GM21423 (cell line): ENCODE data around the gene MADD.
"Not testable (repeated sequence)": the region's sequence is repeated elsewhere in the genome, so short reads cannot be mapped to it uniquely, and the experiment has no call there.

Experiments used
- ATAC-seq: cut with Tn5 transposase; IDR thresholded peaks from one replicate; pipeline ENCODE4 v1.9.1; 2021; ENCODE audit warnings: mild to moderate bottlenecking, moderate library complexity; ENCODE audit not compliant: unreplicated experiment

The MADD gene

DNA sequence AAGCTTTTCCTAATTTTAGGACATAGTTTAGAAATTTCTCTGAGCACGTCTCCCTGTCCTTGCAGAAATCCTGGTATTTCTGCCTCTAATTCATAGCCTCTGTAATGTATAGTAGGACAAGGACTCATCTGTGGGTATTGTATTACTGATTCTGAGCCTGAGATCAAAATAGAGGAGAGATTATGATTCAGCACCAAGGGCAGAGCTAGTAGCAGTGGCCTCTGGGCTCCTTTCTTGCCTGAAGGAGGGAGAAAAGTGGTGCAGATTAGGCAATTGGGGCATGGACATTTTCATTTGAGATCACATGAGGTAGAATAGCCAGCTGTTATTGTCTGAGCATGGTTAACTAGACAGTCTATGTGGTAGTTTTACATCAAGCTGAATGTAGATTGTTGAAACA lies 2.8 kb downstream of the MADD start:
- ATAC-seq, result no peak

DNA sequence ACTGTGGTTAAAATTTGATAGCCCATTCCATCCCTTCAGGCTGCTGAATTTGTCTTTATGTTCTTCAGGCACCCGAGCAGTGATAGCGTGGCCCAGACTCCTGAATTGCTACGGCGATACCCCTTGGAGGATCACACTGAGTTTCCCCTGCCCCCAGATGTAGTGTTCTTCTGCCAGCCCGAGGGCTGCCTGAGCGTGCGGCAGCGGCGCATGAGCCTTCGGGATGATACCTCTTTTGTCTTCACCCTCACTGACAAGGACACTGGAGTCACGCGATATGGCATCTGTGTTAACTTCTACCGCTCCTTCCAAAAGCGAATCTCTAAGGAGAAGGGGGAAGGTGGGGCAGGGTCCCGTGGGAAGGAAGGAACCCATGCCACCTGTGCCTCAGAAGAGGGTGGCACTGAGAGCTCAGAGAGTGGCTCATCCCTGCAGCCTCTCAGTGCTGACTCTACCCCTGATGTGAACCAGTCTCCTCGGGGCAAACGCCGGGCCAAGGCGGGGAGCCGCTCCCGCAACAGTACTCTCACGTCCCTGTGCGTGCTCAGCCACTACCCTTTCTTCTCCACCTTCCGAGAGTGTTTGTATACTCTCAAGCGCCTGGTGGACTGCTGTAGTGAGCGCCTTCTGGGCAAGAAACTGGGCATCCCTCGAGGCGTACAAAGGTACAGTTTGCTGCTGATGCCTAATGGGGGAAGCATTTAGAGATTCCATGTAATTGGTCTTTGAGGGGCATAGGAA lies 4.7 kb downstream of the MADD start:
- ATAC-seq, result no peak

DNA sequence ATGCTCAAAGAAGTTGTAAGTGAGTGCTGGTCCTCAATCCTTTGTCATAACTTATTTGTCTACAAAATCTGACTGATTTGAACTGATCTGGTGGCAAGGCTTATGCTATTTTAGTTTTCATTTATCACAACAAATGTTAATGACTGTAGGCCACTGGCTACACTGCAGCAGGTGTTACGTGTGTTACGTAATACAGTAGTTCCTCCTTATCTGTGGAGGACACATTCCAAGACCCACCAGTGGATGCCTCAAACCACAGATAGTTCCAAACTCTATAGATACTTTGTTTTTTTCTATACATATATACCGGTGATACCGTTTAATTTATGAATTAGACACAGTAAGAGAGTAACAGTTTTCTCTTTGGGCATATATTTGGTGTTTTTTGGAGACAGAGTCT lies 7.0 kb downstream of the MADD start:
- ATAC-seq, result no peak

DNA sequence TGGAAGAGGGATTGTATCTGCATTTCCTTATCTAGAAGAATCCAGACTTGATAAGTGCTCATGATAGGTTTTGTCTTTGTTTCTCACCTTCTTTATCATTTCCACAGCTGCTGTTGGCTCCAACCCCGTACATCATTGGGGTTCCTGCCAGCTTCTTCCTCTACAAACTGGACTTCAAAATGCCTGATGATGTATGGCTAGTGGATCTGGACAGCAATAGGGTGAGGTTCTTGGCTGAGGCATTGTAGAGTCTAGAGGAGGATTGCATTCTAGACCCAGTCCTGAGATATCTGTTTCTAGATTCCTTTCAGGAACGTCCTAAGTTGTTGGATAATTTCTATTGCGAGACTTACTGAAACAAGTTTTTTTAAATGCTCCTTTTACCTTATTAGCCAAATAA lies 8.1 kb downstream of the MADD start:
- no peak for ATAC-seq

DNA sequence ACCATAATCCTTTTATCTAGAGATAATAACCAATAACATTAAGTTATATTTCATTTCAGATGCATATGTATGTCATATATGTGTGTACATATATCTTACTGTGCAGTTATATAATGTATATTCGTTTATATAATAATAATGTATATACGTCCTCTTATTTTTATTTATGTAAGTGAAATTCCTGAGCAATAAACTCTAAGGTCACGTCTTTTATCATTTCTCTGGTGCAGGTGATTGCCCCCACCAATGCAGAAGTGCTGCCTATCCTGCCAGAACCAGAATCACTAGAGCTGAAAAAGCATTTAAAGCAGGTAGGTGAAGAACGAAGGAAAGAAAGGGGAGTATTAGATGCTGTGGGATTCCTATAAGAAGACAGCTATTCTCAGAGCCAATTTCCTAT lies 8.8 kb downstream of the MADD start:
- no peak for ATAC-seq

DNA sequence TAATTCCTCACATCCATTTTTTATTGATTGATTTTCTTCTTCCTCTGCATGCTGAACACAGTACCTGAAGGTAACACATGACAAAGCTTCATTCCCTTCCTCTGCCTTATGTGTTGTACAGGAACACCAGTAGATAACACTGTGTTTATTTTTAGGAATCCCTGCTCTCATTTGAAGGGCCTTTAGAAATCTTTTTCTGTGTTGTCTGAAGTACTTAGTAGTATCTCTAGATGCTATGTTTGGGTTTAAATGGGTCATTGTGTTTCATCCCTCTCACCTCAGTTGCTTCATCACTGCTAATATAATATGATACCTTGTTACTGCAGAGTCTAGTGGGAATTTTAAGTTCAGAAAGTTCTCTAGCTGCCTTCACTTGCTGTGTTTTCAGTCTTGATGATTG lies 10.2 kb downstream of the MADD start:
- ATAC-seq, result no peak

DNA sequence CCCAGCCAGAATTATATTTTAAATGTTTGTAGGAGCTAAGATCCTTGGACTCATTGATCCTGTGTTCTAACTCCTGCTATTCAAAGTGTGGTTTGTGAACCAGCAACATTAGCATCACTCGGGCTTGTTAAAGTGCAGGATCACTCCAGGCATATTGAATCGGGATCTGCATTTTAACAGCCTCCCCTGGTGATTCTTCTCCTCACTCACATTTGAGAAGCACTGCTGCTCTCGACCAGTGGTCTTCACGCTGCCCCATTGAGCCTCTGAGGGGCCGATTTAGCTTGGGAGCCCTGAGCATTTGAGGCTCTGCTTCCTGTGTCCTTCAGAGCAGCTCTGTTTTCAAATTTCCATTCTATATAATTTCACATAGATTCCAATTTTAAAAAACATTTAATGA lies 10.9 kb downstream of the MADD start:
- ATAC-seq, result no peak

DNA sequence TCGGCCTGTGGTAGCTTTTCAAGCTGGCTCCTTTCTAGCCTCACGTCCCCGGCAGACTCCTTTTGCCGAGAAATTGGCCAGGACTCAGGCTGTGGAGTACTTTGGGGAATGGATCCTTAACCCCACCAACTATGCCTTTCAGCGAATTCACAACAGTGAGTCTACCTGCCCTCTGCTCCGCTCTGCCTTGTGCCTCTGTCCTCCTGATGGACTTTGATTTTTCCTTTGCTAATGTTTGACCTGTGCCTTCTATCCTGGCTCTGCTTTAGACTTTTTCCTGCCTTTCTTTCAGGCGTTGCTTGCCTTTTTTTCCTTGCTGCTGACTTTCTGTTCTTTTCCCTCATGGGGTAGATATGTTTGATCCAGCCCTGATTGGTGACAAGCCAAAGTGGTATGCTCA lies 12.5 kb downstream of the MADD start:
- ATAC-seq, result no peak

DNA sequence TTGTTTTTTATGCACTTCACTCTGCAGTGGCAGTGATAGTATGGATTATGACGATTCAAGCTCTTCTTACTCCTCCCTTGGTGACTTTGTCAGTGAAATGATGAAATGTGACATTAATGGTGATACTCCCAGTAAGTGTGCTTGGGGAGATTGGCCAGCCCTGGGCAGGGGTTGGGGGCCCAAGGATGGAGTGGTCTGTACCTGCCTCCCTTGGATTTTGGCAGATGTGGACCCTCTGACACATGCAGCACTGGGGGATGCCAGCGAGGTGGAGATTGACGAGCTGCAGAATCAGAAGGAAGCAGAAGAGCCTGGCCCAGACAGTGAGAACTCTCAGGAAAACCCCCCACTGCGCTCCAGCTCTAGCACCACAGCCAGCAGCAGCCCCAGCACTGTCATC lies 14.2 kb downstream of the MADD start:
- no peak for ATAC-seq

DNA sequence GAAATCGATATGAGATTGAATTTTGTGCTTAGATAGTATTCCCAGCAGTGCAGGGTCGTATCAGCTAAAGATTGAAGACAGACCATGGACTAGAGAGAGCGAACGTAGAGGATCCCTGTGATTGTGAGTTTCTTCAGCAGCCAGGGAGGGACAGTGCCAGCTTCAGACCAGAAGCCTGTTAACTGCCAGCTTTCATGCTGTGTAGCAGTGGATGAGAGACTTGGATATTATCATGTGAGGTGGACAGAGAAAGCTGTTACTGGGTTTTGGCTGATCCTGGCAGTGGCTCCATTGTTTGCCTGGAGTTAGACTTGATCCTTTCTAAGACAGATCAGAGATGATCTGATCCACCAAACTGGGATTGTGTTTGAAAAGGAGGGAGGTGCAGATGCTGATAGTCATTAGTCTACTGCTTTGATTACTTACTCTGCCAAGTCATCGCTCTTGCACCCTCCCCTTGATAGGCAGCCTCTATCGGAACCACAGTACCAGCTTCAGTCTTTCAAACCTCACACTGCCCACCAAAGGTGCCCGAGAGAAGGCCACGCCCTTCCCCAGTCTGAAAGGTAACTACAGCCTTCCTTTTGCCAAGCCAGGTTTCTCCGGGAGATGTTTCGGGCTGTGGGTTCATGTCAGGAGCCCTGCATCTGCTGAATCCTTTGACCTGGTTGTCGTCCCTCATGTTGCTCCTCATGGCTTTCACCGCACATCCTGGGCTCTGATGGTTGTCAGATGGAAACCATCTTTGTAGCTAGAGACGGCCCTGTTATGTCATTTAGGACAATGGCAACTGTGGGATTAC lies 16.2 kb downstream of the MADD start:
- no peak for ATAC-seq

DNA sequence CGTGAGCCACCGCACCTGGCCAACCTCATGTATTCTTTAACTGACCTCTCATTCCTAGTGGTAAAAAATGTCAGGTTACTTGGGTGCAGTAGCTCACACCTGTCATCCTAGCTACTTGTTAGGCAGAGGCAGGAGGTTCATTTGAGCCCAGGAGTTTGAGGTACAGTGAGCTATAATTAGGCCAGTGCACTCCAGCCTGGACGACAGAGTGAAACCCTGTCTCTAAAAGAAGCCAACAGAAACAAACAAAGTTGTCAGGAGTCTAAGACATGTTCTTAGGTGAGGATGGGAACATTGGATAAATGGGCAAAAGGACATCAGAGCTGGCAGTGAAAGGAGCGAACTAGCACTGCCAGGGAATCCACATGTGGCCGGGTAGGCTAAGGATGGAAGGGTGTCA lies 18.1 kb downstream of the MADD start:
- ATAC-seq, result no peak

DNA sequence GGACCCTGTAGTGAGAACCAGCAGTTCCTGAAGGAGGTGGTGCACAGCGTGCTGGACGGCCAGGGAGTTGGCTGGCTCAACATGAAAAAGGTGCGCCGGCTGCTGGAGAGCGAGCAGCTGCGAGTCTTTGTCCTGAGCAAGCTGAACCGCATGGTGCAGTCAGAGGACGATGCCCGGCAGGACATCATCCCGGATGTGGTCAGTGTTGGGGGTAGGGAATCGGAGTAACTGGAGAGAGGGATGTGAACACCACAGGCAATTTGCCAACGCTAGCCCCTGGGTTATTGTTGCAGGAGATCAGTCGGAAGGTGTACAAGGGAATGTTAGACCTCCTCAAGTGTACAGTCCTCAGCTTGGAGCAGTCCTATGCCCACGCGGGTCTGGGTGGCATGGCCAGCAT lies 19.9 kb downstream of the MADD start:
- ATAC-seq, result no peak

DNA sequence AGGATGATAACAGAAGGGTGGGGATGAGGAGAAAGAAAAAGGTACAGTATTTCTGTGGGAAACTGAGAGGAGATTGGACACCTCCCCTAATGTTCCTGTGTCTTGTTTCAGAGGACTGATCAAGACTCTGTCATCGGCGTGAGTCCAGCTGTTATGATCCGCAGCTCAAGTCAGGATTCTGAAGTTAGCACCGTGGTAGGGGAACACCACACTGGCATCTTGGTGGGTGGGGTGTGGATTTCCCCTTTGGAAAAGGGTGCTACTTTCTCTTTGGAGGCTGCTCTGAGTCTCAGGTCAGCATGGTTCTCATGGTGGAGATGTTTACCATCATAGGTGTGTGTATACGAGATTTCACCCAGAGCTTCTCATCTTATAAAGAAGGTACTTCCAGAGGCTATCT lies 25.5 kb downstream of the MADD start:
- ATAC-seq, result no peak

DNA sequence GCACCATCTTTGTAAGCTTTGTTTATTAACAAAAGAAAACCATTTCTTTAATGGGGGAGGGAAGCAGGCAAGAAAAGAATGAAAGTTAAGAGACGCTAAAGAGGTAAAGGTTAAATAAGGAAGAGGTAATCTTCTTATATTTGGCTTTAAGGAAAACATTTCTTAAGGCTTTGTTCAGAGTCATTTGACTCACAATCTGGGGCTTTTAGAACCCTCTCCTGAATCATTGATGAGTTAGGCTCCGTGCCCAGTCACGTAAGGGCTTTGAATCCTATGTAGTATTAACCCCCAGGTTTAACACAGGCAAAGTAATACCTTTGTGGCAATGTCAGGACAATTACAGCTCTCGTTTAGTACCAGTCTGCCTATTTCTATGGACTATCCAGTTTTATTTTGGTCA lies 26.1 kb downstream of the MADD start:
- ATAC-seq, result no peak

DNA sequence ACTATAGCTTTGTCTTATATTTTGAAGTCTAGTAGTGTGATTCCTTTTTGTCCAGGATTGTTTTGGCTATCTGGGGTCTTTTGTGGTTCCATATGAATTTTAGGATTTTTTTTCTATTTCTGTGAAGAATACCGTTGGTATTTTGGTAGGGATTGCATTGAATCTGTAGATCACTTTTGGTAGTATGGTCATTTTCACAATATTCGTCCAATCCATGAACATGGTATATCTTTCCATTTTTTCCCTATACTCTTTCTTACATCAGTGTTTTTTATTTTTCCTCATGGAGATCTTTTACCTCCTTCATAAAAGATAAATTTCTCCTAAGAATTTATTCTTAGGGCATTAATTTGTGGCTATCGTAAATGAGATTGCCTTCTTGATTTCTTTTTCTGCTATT lies 29.1 kb downstream of the MADD start:
- no peak for ATAC-seq

DNA sequence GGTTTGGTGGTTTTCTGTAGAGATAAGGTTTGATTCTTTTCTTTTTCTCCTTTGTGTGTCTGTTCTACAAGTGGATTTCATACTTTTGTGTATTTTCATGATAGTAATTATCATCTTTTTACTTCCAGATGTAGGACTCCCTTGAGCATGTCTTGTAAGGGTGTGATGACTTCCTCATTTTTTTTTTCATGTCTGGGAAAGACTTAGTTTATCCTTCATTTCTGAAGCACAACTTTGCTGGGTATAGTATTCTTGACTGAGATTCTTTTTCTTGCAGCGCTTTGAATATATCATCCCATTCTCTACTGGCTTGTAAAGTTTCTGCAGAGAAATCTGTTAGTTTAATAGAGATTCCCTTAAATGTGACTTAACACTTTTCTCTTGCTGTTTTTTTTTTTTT lies 32.9 kb downstream of the MADD start:
- no peak for ATAC-seq

DNA sequence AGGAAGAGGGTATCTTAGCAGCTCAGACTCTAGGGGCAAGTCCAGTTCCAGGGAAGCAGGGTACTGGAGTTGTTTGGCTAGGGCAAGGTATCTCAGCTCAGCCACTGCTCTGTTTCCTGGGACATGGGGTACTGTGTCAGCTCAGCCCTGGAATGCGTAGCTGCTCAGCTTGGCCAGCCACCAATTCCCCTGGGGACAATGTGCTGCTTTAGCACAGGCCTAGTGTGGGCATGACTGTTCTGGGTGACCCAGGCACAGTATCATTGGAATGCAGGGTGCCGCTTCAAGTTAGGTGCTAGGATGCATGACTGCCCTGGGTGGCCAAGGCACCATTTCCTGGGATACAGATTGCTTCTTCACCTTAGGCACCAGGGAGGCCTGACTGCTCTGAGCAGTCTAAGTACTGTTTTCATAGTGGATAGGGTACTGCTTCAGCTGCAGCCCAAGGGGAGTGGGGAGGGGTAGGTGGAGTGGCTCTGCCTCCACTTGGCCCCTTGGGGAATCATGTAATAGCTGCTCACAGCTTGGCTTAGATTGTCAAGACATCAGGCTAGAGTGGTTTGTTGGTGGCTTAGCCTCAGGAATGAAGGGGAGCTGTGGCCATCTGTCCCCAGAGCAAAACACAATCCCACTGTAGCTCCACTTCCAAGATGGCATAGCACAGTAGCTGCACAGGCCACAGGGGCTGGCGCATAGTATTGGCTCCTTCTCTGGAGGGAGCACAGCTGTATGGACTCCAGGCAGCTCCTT lies 36.0 kb downstream of the MADD start:
- no peak for ATAC-seq

DNA sequence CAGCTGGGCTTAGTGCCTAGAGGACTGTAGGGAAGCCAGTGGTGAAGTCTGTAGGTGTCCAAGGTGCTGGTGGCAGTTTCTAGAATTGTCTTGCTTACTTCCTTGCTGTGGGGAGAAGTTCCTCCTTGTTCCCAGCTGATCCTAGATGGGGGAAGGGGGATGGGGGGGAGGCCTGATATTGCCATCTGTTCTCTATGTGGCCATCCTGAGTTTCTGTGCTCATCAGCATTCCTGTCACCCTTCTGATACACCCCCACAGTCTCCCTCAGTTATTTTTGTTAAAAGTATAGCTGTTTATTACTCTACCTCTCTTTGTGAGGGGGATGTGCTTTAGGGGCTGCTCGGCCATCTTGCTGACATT lies 36.5 kb downstream of the MADD start:
- no peak for ATAC-seq

DNA sequence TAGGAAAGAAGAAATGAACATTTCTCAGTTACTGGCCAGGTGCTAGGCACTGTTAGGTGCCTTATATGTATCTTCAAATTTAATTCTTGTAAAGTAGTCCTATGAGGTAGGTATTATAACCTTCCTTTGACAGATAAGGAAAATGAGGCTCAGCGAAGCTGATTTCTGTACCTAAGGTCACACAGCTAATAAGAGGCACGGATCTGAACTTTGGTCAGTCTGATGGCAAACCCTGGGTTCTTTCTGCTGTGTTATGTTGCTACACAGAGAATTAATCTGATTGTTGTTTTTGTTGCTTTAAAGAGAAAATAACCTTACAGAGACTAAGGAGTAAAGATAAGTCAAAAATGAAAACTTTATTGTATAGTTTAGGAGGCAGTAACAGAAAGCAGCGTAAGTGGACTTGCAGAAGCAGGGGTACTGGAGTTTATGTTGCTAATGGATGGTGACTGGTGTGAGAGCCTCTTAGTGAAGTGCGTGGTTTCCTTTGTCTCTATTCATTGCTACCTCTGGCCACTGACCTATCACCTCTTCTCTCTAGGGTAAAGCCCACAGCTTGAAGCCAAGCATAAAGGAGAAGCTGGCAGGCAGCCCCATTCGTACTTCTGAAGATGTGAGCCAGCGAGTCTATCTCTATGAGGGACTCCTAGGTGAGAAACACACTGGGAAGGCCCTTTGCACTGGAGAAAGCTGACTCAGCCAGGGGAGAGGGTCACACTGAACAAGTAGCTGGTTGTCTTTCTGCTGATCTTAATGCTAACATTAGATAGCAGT lies 38.3 kb downstream of the MADD start:
- ATAC-seq, result no peak

DNA sequence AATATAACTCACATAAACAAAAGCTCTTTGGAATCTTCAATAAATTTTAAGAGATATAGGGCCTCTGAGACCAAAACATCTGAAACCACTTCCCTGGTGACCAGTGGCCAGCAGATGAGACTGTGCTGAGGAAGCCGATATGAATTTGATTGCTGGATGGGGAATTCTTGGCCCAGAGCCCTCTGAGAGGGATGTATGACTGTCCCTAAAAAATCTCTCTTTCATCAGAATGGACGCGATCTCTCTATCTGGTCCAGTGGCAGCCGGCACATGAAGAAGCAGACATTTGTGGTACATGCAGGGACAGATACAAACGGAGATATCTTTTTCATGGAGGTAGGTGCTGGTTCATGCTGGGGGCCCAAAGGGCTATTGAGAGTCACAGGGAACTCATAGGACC lies 45.1 kb downstream of the MADD start:
- no peak for ATAC-seq

DNA sequence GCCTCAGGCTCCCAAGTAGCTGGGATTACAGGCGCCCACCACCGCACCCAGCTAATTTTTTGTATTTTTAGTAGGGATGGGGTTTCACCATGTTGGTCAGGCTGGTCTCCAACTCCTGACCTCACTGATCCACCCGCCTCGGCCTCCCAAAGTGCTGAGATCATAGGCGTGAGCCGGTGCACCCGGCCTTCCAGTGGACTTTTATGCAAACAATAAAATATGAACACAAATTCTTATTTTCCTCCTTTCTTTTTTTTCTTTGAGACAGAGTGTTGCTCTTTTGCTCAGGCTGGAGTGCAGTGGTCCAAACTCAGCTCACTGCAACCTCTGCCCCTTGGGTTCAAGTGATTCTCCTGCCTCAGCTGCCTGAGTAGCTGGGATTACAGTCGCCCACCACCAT lies 46.6 kb downstream of the MADD start:
- not testable (repeated sequence) for ATAC-seq
